ENCODE results near the gene HAND2.

- TF ChIP-seq CTCF (IDR thresholded peaks at IDR 0.05; ENCODE audit: borderline replicate concordance, extremely low read depth, low read length, poor library complexity, severe bottlenecking), result no peak
- no peak for TF ChIP-seq EZH2 (IDR thresholded peaks at IDR 0.05; ENCODE audit: borderline replicate concordance, low read depth, low read length, severe bottlenecking)
Measured at GRCh38 chr4:173488074-173488473, 42.0 kb downstream of the HAND2 start.

Data from DND-41 (cell line).